K562 (cell line): ENCODE data around the gene AIPL1. TPM values are rescaled to one million over a fixed set of nuclear protein-coding genes. Genes with fewer than 3 reads are reported as not detected.

Experiments
- C11orf30 ChIP-seq: fragments of 450-650 bp; IDR thresholded peaks from 2 replicates; pipeline ENCODE4 v1.6.1; 2016; ENCODE audit warnings: low read depth, mild to moderate bottlenecking
- CREM ChIP-seq: IDR thresholded peaks from 2 replicates; pipeline ENCODE4 v1.6.1; 2014; ENCODE audit warnings: antibody characterized with exemption, low read depth
- MGA ChIP-seq: fragments of 450-650 bp; IDR thresholded peaks from 2 replicates; pipeline ENCODE4 v1.6.1; 2016; ENCODE audit warnings: mild to moderate bottlenecking, moderate library complexity
- NR4A1 ChIP-seq, 2 experiments: fragments of 250-450 bp in 1 of 2; fragments of 450-650 bp in 1 of 2; sonication (Bioruptor Pico) in 1 of 2; IDR thresholded peaks; 2 replicates each; pipeline versions ENCODE4 v1.4.0 to v1.6.1; 2016 to 2020; ENCODE audit warnings: mild to moderate bottlenecking in 2 of 2, missing compliant biosample characterization in 1 of 2, missing genetic modification characterization in 1 of 2, moderate library complexity in 1 of 2
- polyA plus RNA-seq, 8 experiments: library from polyadenylated mRNA; depleted of rRNA in 4 of 8; stranded (reverse) in 5 of 8; unstranded in 3 of 8; fragments of >200 nt; fragmentation: Nextera tagmentation in 2 of 8; fragmentation: Illumina TruSeq in 1 of 8; extraction: Ambion mirVana in 2 of 8; extraction: Trizol in 1 of 8; gene quantifications; 2 replicates each; pipeline versions ENCODE4 v1.2.1 to v1.2.3, GENCODE V29; 2011 to 2014; ENCODE audit warnings: inconsistent platforms in 1 of 8, missing spikeins in 1 of 8
- total RNA-seq, 7 experiments: library from RNA; depleted of rRNA in 6 of 7; stranded (reverse); fragments of >200 nt in 6 of 7; fragmentation: Illumina TruSeq in 2 of 7; extraction: Trizol in 2 of 7; gene quantifications; 2 replicates each; pipeline versions ENCODE4 v1.2.1 to v1.2.3, GENCODE V29; 2011 to 2021; ENCODE audit warnings: low replicate concordance in 1 of 7

The AIPL1 gene
- total and polyA plus RNA-seq, 9 of the 15 experiments (the other 6 are each of a cell fraction or from before 2014, with no cell fraction given): not detected

GRCh38 chr17:6444571-6445335 is 9.8 kb upstream of the AIPL1 start (continued):
- TF ChIP-seq MGA: no peak
- no peak for TF ChIP-seq CREM
- TF ChIP-seq C11orf30: no peak
- no peak for TF ChIP-seq NR4A1 (CRISPR knock-in tag; IDR thresholded peaks at IDR 0.05)
- no peak for TF ChIP-seq NR4A1 (tag; IDR thresholded peaks at IDR 0.05)
